Measurements from ENCODE around the gene SYT14.

GRCh38 chr1:209983953-209984352 lies 45.9 kb downstream of the SYT14 start:
- no peak for TF ChIP-seq CTCF (IDR thresholded peaks at IDR 0.05; ENCODE audit: insufficient read depth, low read length)
- no peak for TF ChIP-seq REST (IDR thresholded peaks at IDR 0.05; ENCODE audit: insufficient replicate concordance, low read depth)
- no peak for TF ChIP-seq POLR2AphosphoS5 (IDR thresholded peaks at IDR 0.05; ENCODE audit: low read depth)

Data from HL-60 (cell line).